Omental fat pad (tissue), 4 donors: ENCODE data around the gene EDN2. TPM values are rescaled to one million over a fixed set of nuclear protein-coding genes. Genes with fewer than 3 reads are reported as not detected.

Source experiments
- ATAC-seq: fragments of 150-250 bp; one replicate; pipeline ENCODE4 v1.9.1; 2016; ENCODE audit warnings: mild to moderate bottlenecking, moderate library complexity; ENCODE audit not compliant: low FRiP score
- DNase-seq: peaks from one replicate; pipeline ENCODE4 v3.0.0-alpha.2; 2019; ENCODE audit warnings: low spot score
- CTCF ChIP-seq, 3 donors: fragments of 450-650 bp; IDR thresholded peaks; one replicate each; pipeline ENCODE4 v1.5.1; 2016 to 2017; ENCODE audit warnings: antibody characterized with exemption in 3 of 3, mild to moderate bottlenecking in 3 of 3, moderate library complexity in 2 of 3
- total RNA-seq, 4 donors: library from RNA; depleted of rRNA; stranded (reverse); fragments of >200 nt; gene quantifications; one replicate each; pipeline ENCODE4 v1.1.0, GENCODE V29; 2016

EDN2 gene
- total RNA-seq, 4 donors from 2014 or later, result not detected

GRCh38 chr1:41479000-41479807 lies 5.3 kb downstream of the EDN2 start:
- peak; percentile 42 for ATAC-seq
- TF ChIP-seq CTCF (IDR thresholded peaks at IDR 0.05), result no peak
- no peak for DNase-seq

- no peak for DNase-seq
- no peak for TF ChIP-seq CTCF (IDR thresholded peaks at IDR 0.05)
- no peak for ATAC-seq
Measured at GRCh38 chr1:41478118-41478748, 6.2 kb downstream of the EDN2 start.

GRCh38 chr1:41476807-41477361 lies 7.6 kb downstream of the EDN2 start:
- DNase-seq, result no peak
- TF ChIP-seq CTCF (IDR thresholded peaks at IDR 0.05), result peak in 1 of 3 donors; percentile 4
- ATAC-seq, result peak; percentile 4

GRCh38 chr1:41475859-41476567 lies 8.5 kb downstream of the EDN2 start:
- ATAC-seq (no peak), DNase-seq (no peak)
- no peak for TF ChIP-seq CTCF (IDR thresholded peaks at IDR 0.05)

- DNase-seq (no peak), ATAC-seq (no peak)
- TF ChIP-seq CTCF (IDR thresholded peaks at IDR 0.05), result no peak
Measured at GRCh38 chr1:41475346-41475745, 9.1 kb downstream of the EDN2 start.

GRCh38 chr1:41474490-41475271 lies 9.8 kb downstream of the EDN2 start:
- DNase-seq (no peak), ATAC-seq (peak; percentile 50)
- no peak for TF ChIP-seq CTCF (IDR thresholded peaks at IDR 0.05)
